Mesenchymal stem cell (in vitro differentiated cells and primary cell): ENCODE data around the gene ADAMTS19.

Experiments
- DNase-seq: peaks from one replicate; pipeline ENCODE4 v3.0.0-alpha.2; 2013
- H2AFZ ChIP-seq: one replicate; pipeline ENCODE4 v1.6.1; 2013; ENCODE audit warnings: low read depth, mild to moderate bottlenecking, control low read depth, inconsistent platforms, low read length, moderate library complexity
- H2AK5ac ChIP-seq: 2 replicates; pipeline ENCODE4 v1.6.1; 2013; ENCODE audit warnings: low read length, moderate library complexity, mild to moderate bottlenecking, inconsistent platforms; ENCODE audit not compliant: severe bottlenecking
- H2BK120ac ChIP-seq: one replicate; pipeline ENCODE4 v1.6.1; 2013; ENCODE audit warnings: low read depth, mild to moderate bottlenecking, inconsistent platforms, low read length, moderate library complexity
- H2BK12ac ChIP-seq, 2 experiments: one replicate each; pipeline ENCODE4 v1.6.1; 2013; ENCODE audit warnings: inconsistent platforms in 2 of 2, low read length in 2 of 2, mild to moderate bottlenecking in 2 of 2, moderate library complexity in 2 of 2, control low read depth in 1 of 2
- H2BK15ac ChIP-seq: one replicate; pipeline ENCODE4 v1.6.1; 2013; ENCODE audit warnings: mild to moderate bottlenecking, low read depth, inconsistent platforms; ENCODE audit not compliant: poor library complexity, severe bottlenecking
- H2BK5ac ChIP-seq: 2 replicates; pipeline ENCODE4 v1.6.1; 2013; ENCODE audit warnings: low read depth, mild to moderate bottlenecking, low read length, control low read depth, inconsistent platforms; ENCODE audit not compliant: poor library complexity, severe bottlenecking
- H3K14ac ChIP-seq, 2 experiments: one replicate each; pipeline ENCODE4 v1.6.1; 2013; ENCODE audit warnings: inconsistent platforms in 2 of 2, low read length in 2 of 2, control low read depth in 1 of 2, mild to moderate bottlenecking in 1 of 2, moderate library complexity in 1 of 2
- H3K18ac ChIP-seq, 2 experiments: one replicate each; pipeline ENCODE4 v1.6.1; 2013; ENCODE audit warnings: inconsistent platforms in 2 of 2, low read length in 2 of 2, control low read depth in 1 of 2, low read depth in 1 of 2, mild to moderate bottlenecking in 1 of 2
- H3K23ac ChIP-seq, 2 experiments: one replicate each; pipeline ENCODE4 v1.6.1; 2013; ENCODE audit warnings: inconsistent platforms in 2 of 2, low read length in 2 of 2, mild to moderate bottlenecking in 2 of 2, moderate library complexity in 2 of 2, control low read depth in 1 of 2
- H3K27ac ChIP-seq: 2 replicates; pipeline ENCODE4 v1.5.1; 2013; ENCODE audit warnings: mild to moderate bottlenecking, moderate library complexity, low read length, control low read depth, inconsistent platforms; ENCODE audit not compliant: poor library complexity, severe bottlenecking
- H3K27me3 ChIP-seq, 2 experiments: 2 replicates each; pipeline versions ENCODE4 v1.6.1 to v1.7.0; 2013; ENCODE audit warnings: low read length in 2 of 2, mild to moderate bottlenecking in 2 of 2, moderate library complexity in 2 of 2, control low read depth in 1 of 2, inconsistent platforms in 1 of 2; ENCODE audit not compliant: control insufficient read depth in 1 of 2, insufficient read depth in 1 of 2
- H3K36me3 ChIP-seq, 2 experiments: 2 replicates each; pipeline versions ENCODE4 v1.6.1 to v1.7.0; 2013; ENCODE audit warnings: low read length in 2 of 2, control low read depth in 1 of 2, inconsistent platforms in 1 of 2, low read depth in 1 of 2, mild to moderate bottlenecking in 1 of 2; ENCODE audit not compliant: insufficient read depth in 2 of 2, control insufficient read depth in 1 of 2
- H3K4ac ChIP-seq, 2 experiments: one replicate each; pipeline ENCODE4 v1.6.1; 2013; ENCODE audit warnings: inconsistent platforms in 2 of 2, low read length in 2 of 2, mild to moderate bottlenecking in 2 of 2, moderate library complexity in 2 of 2, control low read depth in 1 of 2, low read depth in 1 of 2
- H3K4me1 ChIP-seq: 2 replicates; pipeline ENCODE4 v1.6.1; 2013; ENCODE audit warnings: low read depth, low read length, control low read depth; ENCODE audit not compliant: control insufficient read depth, insufficient read depth
- H3K4me2 ChIP-seq: 2 replicates; pipeline ENCODE4 v1.6.1; 2013; ENCODE audit warnings: low read length, mild to moderate bottlenecking, inconsistent platforms; ENCODE audit not compliant: poor library complexity, severe bottlenecking
- H3K4me3 ChIP-seq, 2 experiments: 2 replicates each; pipeline versions ENCODE4 v1.5.1 to v1.7.0; 2013; ENCODE audit warnings: low read length in 2 of 2, mild to moderate bottlenecking in 2 of 2, control low read depth in 1 of 2, low read depth in 1 of 2; ENCODE audit not compliant: insufficient read depth in 1 of 2
- H3K79me1 ChIP-seq: replicated peaks from 2 replicates; pipeline ENCODE4 v1.6.1; 2013; ENCODE audit warnings: mild to moderate bottlenecking, control low read depth, low read length, inconsistent platforms; ENCODE audit not compliant: poor library complexity, severe bottlenecking
- H3K9ac ChIP-seq: 2 replicates; pipeline ENCODE4 v1.7.0; 2013; ENCODE audit warnings: mild to moderate bottlenecking, low read length, moderate library complexity
- H3K9me3 ChIP-seq: 2 replicates; pipeline ENCODE4 v1.7.0; 2013; ENCODE audit warnings: mild to moderate bottlenecking, low read length; ENCODE audit not compliant: control insufficient read depth
- H4K8ac ChIP-seq: one replicate; pipeline ENCODE4 v1.6.1; 2013; ENCODE audit warnings: inconsistent platforms, mild to moderate bottlenecking, low read length, moderate library complexity
- H4K91ac ChIP-seq: one replicate; pipeline ENCODE4 v1.6.1; 2013; ENCODE audit warnings: mild to moderate bottlenecking, low read length, inconsistent platforms
- WGBS: methylation state at CpG from one replicate; pipeline ENCODE4 v1.1.7; 2013; ENCODE audit warnings: mixed read lengths; 5-methylcytosine and 5-hydroxymethylcytosine counted together

Gene ADAMTS19

DNA sequence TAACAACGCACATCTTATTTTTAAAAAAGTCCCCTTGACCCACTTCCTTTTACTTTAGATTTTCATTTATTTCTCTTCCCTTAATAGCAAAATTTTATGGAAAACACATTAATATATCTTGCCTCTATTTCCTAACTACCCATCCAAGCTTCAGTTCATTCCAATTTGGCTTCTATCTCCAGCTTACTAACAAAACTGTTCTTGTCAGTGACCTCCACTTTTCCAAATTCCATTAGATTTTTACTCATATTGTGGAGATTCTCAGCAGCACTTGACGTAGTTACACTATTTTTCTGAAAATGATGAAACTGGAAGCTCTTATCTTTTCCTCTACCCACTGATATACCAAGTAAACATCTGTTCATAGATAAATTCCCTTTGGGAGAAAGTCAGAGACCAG is 46.5 kb upstream of the ADAMTS19 start:
- Histone ChIP-seq H3K9me3 (peaks cover 11% of the 10 kb centered on the region), H4K8ac (no peak overlapping the region), H3K14ac (no peak overlapping the region), H4K91ac (no peak overlapping the region), H2BK5ac (no peak overlapping the region), H3K4ac (no peak overlapping the region), H3K23ac (no peak overlapping the region), H2BK15ac (no peak overlapping the region), H3K9ac (no peak overlapping the region), H3K4me1 (peaks cover 2% of the 10 kb centered on the region), H2AK5ac (no peak overlapping the region), H3K79me1 (no peaks in the 10 kb centered on the region), H3K18ac (no peak overlapping the region), H3K27me3 (no peaks in the 10 kb centered on the region), H3K4me2 (no peak overlapping the region), H2BK120ac (no peak overlapping the region), H3K27ac (no peak overlapping the region), H3K36me3 (no peaks in the 10 kb centered on the region), H2BK12ac (no peak overlapping the region), H3K4me3 (no peak overlapping the region), H2AFZ (no peak overlapping the region)
- no peak for DNase-seq
- 100% methylated on average over 2 of the region's 2 CpGs for WGBS

DNA sequence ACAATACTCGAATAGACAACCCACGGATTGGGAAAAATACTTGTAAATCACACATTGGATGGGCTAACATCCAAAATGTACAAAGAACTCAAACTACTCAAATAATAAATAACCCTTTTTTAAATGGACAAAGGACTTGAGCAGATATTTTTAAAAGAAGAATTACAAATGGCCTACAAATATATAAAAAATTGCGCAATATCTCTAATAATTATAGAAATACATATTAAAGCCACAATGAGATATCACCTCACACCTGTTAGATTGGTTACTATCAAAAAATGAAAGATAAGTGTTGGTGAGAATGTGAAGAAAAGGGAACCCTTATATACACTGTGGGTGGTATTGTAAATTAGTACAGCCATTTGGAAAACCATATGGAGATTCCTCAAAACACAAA is 40.8 kb upstream of the ADAMTS19 start:
- H4K8ac ChIP-seq, result no peak overlapping the region
- no peak overlapping the region for H3K14ac ChIP-seq
- WGBS, result 83% methylated on average over 2 of the region's 3 CpGs
- H3K4me2 ChIP-seq, result no peak overlapping the region
- no peak overlapping the region for H3K4me3 ChIP-seq
- no peak overlapping the region for H2BK120ac ChIP-seq
- no peak overlapping the region for H3K9ac ChIP-seq
- no peaks in the 10 kb centered on the region for H3K36me3 ChIP-seq
- no peak overlapping the region for H3K27ac ChIP-seq
- no peaks in the 10 kb centered on the region for H3K27me3 ChIP-seq
- no peak overlapping the region for H2BK15ac ChIP-seq
- H3K23ac ChIP-seq, result no peak overlapping the region
- H4K91ac ChIP-seq, result no peak overlapping the region
- no peaks in the 10 kb centered on the region for H3K79me1 ChIP-seq
- H3K4me1 ChIP-seq, result no peaks in the 10 kb centered on the region
- no peak overlapping the region for H3K4ac ChIP-seq
- peaks cover 11% of the 10 kb centered on the region for H3K9me3 ChIP-seq
- no peak overlapping the region for H2BK12ac ChIP-seq
- H3K18ac ChIP-seq, result no peak overlapping the region
- no peak overlapping the region for H2AK5ac ChIP-seq
- H2AFZ ChIP-seq, result no peak overlapping the region
- H2BK5ac ChIP-seq, result no peak overlapping the region
- DNase-seq, result no peak

DNA sequence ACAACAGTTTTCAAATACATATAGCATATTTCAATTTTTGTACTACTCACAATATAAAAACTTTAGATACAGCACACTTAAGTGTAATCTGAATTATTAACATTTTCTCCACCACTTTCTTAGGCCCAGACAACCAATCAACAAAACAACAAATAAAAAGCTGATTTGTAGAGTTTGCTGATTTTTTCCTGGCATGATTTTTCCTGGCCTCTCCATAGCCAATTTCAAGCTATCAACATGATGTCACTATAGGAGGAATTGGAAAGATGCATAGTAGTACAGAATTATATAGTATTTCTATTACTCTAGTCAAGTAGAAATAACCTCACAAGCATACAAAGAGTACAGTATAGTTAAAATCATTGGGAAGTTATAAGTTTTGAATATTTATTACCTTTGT is 35.1 kb upstream of the ADAMTS19 start:
- H3K36me3 ChIP-seq, result no peaks in the 10 kb centered on the region
- no peaks in the 10 kb centered on the region for H3K79me1 ChIP-seq

DNA sequence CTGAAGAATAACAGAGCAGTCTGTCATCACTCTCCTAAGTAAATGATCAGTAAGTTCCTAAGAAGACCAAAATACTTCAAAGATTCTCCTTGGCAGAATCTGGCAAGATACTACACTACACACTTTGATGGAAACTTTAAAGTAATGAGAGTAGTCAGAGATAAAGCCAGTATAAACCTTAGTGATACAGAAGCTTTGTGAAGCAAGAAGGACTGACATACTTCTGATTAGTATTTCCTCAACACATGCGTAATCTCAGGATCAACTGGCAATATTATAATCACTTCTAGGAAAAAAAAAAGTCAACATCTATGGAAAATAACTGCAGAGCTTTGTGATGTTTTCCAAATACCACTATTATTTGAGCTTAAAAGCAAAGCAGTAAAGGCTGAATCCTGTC is 34.0 kb upstream of the ADAMTS19 start:
- DNase-seq, result no peak
- no peak overlapping the region for H2AK5ac ChIP-seq
- H3K23ac ChIP-seq, result no peak overlapping the region
- no peak overlapping the region for H3K4ac ChIP-seq
- no peaks in the 10 kb centered on the region for H3K4me1 ChIP-seq
- no peak overlapping the region for H3K4me3 ChIP-seq
- WGBS, result no CpG with 5 or more reads among the region's 1 CpG
- no peaks in the 10 kb centered on the region for H3K36me3 ChIP-seq
- no peak overlapping the region for H3K27ac ChIP-seq
- H4K8ac ChIP-seq, result no peak overlapping the region
- no peak overlapping the region for H3K9ac ChIP-seq
- H2BK120ac ChIP-seq, result no peak overlapping the region
- H2BK12ac ChIP-seq, result no peak overlapping the region
- no peak overlapping the region for H3K18ac ChIP-seq
- no peaks in the 10 kb centered on the region for H3K9me3 ChIP-seq
- H2AFZ ChIP-seq, result no peak overlapping the region
- H2BK5ac ChIP-seq, result no peak overlapping the region
- H3K14ac ChIP-seq, result no peak overlapping the region
- no peak overlapping the region for H3K4me2 ChIP-seq
- H4K91ac ChIP-seq, result no peak overlapping the region
- H3K27me3 ChIP-seq, result no peaks in the 10 kb centered on the region
- no peak overlapping the region for H2BK15ac ChIP-seq
- no peaks in the 10 kb centered on the region for H3K79me1 ChIP-seq

More for the DNA sequence above, 35.1 kb upstream of the ADAMTS19 start:
- H3K14ac ChIP-seq, result no peak overlapping the region
- no peaks in the 10 kb centered on the region for H3K27me3 ChIP-seq
- no peak overlapping the region for H2BK5ac ChIP-seq
- no peak overlapping the region for H4K91ac ChIP-seq
- no peak overlapping the region for H3K4ac ChIP-seq
- H3K18ac ChIP-seq, result no peak overlapping the region
- no peak overlapping the region for H3K4me2 ChIP-seq
- no peak overlapping the region for H2AFZ ChIP-seq
- no peak overlapping the region for H3K27ac ChIP-seq
- no peak overlapping the region for H2BK120ac ChIP-seq
- no peak overlapping the region for H4K8ac ChIP-seq
- H2BK15ac ChIP-seq, result no peak overlapping the region
- no peak for DNase-seq
- H3K4me3 ChIP-seq, result no peak overlapping the region
- no peaks in the 10 kb centered on the region for H3K9me3 ChIP-seq
- no peak overlapping the region for H2AK5ac ChIP-seq
- no peak overlapping the region for H3K9ac ChIP-seq
- no peaks in the 10 kb centered on the region for H3K4me1 ChIP-seq
- no peak overlapping the region for H3K23ac ChIP-seq
- H2BK12ac ChIP-seq, result no peak overlapping the region
